Measurements from ENCODE around the gene KRTAP10-6. TPM values are rescaled to one million over a fixed set of nuclear protein-coding genes. Genes with fewer than 3 reads are reported as not detected.

Gene KRTAP10-6
- total RNA-seq, 1 donor from 2014 or later = not detected

DNA sequence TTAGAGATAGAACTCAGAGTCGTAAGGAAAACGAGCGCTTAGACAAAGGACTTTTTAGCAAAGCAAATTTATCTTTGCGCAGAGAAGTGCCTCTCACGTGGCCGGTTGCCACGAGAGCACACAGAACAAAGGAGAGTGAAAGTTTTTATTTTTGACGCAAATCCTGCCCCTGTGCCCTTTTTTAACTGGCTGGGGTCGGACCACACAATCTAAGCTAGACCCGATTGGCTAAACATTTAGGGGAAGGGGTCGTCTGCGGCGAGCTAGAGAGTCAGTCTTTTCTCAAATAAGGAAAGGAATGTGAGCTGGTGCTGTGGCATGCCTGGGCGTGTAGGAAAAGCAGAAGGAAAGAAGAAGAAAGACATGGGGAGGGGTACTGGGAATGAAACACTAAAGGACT lies 43.4 kb downstream of the KRTAP10-6 start:
- DNase-seq (ENCODE audit: low spot score) = no peak
- intact Hi-C loops (cut with DNase I) = no loop called here
- ATAC-seq = no peak

DNA sequence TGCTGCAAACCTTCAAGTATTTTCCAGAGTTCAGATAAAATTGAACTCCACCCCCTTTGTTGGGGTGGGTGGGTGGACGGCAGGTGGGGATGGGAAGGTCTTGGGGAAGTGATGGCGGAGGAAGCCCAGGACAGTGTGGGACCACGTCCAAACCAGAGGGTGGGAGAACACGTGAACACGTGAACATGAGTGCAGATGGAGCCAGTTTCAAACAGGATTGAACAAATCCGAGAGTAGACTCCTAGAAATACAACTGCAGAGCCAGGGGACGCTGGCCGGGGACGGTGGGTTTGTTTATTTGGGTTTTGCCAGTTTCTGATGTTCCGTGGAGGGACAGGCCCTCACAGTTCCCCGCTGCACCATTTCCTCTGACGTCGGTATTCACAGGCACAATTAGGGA lies 43.9 kb downstream of the KRTAP10-6 start:
- intact Hi-C loops (cut with DNase I) = no loop called here
- DNase-seq (ENCODE audit: low spot score) (no peak), ATAC-seq (no peak)

DNA sequence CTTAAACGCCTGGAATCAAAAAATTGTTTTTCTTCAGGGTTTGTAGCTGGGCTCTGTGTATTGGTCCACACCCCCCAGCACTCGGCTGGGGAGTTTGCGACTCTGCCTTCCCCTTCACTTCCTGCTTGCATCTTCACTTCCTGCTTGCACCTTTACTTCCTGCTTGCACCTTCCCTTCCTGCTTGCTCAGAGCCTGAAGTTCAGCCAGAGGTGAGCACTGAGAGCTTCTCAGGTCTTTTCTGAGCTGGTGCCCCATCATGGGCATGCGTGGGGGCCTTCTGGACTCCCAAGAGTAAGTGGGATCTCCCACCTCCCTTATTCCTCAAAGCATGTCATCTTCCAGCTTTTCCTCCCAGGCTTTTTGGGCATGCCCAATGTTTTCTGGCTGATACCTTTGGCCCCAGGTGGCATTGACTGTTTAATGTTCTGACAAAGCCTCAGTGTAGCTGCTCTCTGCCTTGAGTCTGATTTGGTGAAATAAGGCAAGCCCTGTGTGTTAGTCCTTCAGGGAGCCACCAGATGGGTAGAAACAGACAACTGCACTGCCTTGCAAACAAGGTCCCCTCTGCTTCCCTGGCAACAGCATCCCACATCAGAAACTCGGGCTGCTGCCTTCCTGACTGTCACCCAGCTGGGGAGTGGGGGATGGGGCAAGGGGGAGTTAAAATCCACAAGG lies 44.5 kb downstream of the KRTAP10-6 start:
- intact Hi-C loops (cut with DNase I) = no loop called here
- no peak for DNase-seq (ENCODE audit: low spot score)
- ATAC-seq = no peak

DNA sequence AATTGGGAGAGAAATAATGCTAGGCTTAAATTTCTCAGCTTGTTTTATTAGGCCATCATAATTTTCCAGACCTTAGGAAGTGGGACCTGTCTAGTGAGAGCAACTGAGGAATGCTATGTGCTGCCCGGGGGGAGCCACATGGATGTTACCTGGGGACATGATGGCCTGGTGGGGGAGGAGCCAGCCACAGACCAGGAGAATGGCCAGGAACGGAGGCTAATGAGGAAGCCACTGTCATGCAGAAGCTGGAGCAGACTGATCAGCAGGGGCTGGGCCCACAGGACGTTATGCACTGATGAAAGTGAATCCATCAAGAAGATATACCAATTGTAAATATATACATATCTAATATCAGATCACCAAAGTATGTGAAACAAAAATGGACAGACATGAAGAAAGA lies 47.7 kb downstream of the KRTAP10-6 start:
- DNase-seq (ENCODE audit: low spot score) (no peak), ATAC-seq (no peak)
- intact Hi-C loops (cut with DNase I) = no loop called here

DNA sequence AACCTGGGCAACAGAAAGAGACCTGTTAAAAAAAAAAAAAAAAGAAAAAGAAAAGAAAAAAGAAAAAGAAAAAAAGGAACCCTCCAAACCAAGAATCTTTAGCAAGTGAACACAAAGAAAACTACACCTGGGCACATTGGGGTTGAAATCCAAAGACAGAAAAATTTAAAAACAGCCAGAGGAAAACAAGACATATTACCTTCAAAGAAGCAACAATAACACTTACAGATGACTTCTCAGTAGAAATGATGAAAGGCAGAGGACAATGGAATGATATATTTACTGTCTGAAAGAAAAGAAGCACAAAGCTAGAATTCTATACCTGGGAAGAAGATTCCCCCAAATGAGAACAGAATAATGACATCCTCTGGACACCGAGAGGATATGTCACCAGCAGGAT lies 49.6 kb downstream of the KRTAP10-6 start:
- no peak for ATAC-seq
- intact Hi-C loops (cut with DNase I) = no loop called here
- no peak for DNase-seq (ENCODE audit: low spot score)

Other genes with a start within 250 kb of the KRTAP10-6 start
- 9.9 TPM for gene TRPM2, start 238.9 kb downstream of the KRTAP10-6 start, total RNA-seq
- gene LRRC3, start 137.0 kb downstream of the KRTAP10-6 start, total RNA-seq = 6.8 TPM
- gene KRTAP10-1, start 52.3 kb downstream of the KRTAP10-6 start, total RNA-seq = not detected
- gene KRTAP10-2, start 41.0 kb downstream of the KRTAP10-6 start, total RNA-seq = not detected
- gene KRTAP10-3, start 33.7 kb downstream of the KRTAP10-6 start, total RNA-seq = not detected
- gene KRTAP10-4, start 18.8 kb downstream of the KRTAP10-6 start, total RNA-seq = not detected
- not detected for gene KRTAP10-5, start 11.9 kb downstream of the KRTAP10-6 start, total RNA-seq
- not detected for gene KRTAP10-7, start 8.1 kb upstream of the KRTAP10-6 start, total RNA-seq
- gene KRTAP10-8, start 19.6 kb upstream of the KRTAP10-6 start, total RNA-seq = not detected
- gene KRTAP10-9, start 34.6 kb upstream of the KRTAP10-6 start, total RNA-seq = not detected
- not detected for gene KRTAP10-10, start 44.9 kb upstream of the KRTAP10-6 start, total RNA-seq
- gene KRTAP10-11, start 53.9 kb upstream of the KRTAP10-6 start, total RNA-seq = not detected
- gene KRTAP12-4, start 62.2 kb upstream of the KRTAP10-6 start, total RNA-seq = not detected
- gene KRTAP12-3, start 65.4 kb upstream of the KRTAP10-6 start, total RNA-seq = not detected
- not detected for gene KRTAP12-2, start 74.4 kb upstream of the KRTAP10-6 start, total RNA-seq
- gene KRTAP12-1, start 89.7 kb upstream of the KRTAP10-6 start, total RNA-seq = not detected
- not detected for gene KRTAP10-12, start 104.7 kb upstream of the KRTAP10-6 start, total RNA-seq
- gene TSPEAR, start 119.1 kb upstream of the KRTAP10-6 start, total RNA-seq = not detected
- 78.0 TPM for gene UBE2G2, start 209.3 kb upstream of the KRTAP10-6 start, total RNA-seq
- 65.5 TPM for gene SUMO3, start 225.6 kb upstream of the KRTAP10-6 start, total RNA-seq

Data from sciatic nerve (tissue), 2 donors.